Trophoblast cell (in vitro differentiated cells and primary cell): ENCODE data around the gene WDR37.
A peak's percentile ranks its signal among the peaks of the same experiment; 100 is the strongest.

ENCODE experiments used
- DNase-seq, 2 donors: peaks; one replicate each; pipeline ENCODE4 v3.0.0-alpha.2; 2016
- H2AFZ ChIP-seq: 2 replicates; pipeline ENCODE4 v1.6.1; 2013; ENCODE audit warnings: low read length, moderate library complexity, mild to moderate bottlenecking; ENCODE audit not compliant: insufficient read depth, poor library complexity
- H2AK5ac ChIP-seq: 2 replicates; pipeline ENCODE4 v1.6.1; 2013; ENCODE audit warnings: mild to moderate bottlenecking, low read length
- H2BK120ac ChIP-seq: 2 replicates; pipeline ENCODE4 v1.6.1; 2013; ENCODE audit warnings: low read length, mild to moderate bottlenecking, moderate library complexity; ENCODE audit not compliant: insufficient read depth, poor library complexity
- H2BK12ac ChIP-seq: 2 replicates; pipeline ENCODE4 v1.6.1; 2013; ENCODE audit warnings: mild to moderate bottlenecking, low read length, moderate library complexity
- H2BK5ac ChIP-seq: 2 replicates; pipeline ENCODE4 v1.6.1; 2013; ENCODE audit warnings: low read length, low read depth, moderate library complexity, mild to moderate bottlenecking; ENCODE audit not compliant: poor library complexity
- H3K14ac ChIP-seq: 2 replicates; pipeline ENCODE4 v1.6.1; 2013; ENCODE audit warnings: mild to moderate bottlenecking, low read length
- H3K18ac ChIP-seq: 2 replicates; pipeline ENCODE4 v1.6.1; 2013; ENCODE audit warnings: mild to moderate bottlenecking, low read length
- H3K23ac ChIP-seq: 2 replicates; pipeline ENCODE4 v1.6.1; 2013; ENCODE audit warnings: low read length
- H3K27ac ChIP-seq: 2 replicates; pipeline ENCODE4 v1.5.1; 2013; ENCODE audit warnings: low read depth, mild to moderate bottlenecking, inconsistent platforms, low read length, moderate library complexity
- H3K27me3 ChIP-seq: 2 replicates; pipeline ENCODE4 v1.6.1; 2013; ENCODE audit warnings: inconsistent platforms, mild to moderate bottlenecking, low read length, moderate library complexity; ENCODE audit not compliant: insufficient read depth
- H3K36me3 ChIP-seq, 2 experiments: 1 replicate in 1 of 2; 2 replicates in 1 of 2; pipeline ENCODE4 v1.6.1; 2013; ENCODE audit warnings: low read length in 2 of 2, mild to moderate bottlenecking in 2 of 2, moderate library complexity in 1 of 2; ENCODE audit not compliant: insufficient read depth in 2 of 2, control insufficient read depth in 1 of 2
- H3K4ac ChIP-seq: 2 replicates; pipeline ENCODE4 v1.6.1; 2013; ENCODE audit warnings: low read depth, mild to moderate bottlenecking, low read length, moderate library complexity
- H3K4me1 ChIP-seq, 2 experiments: 1 replicate in 1 of 2; 2 replicates in 1 of 2; pipeline ENCODE4 v1.6.1; 2013; ENCODE audit warnings: low read length in 2 of 2, mild to moderate bottlenecking in 2 of 2, moderate library complexity in 1 of 2; ENCODE audit not compliant: insufficient read depth in 2 of 2, control insufficient read depth in 1 of 2
- H3K4me2 ChIP-seq: 2 replicates; pipeline ENCODE4 v1.6.1; 2013; ENCODE audit warnings: inconsistent platforms, mild to moderate bottlenecking, low read length, moderate library complexity
- H3K4me3 ChIP-seq: 2 replicates; pipeline ENCODE4 v1.5.1; 2013; ENCODE audit warnings: mild to moderate bottlenecking, low read depth, low read length, inconsistent platforms
- H3K79me1 ChIP-seq: one replicate; pipeline ENCODE4 v1.6.1; 2013; ENCODE audit warnings: low read length
- H3K79me2 ChIP-seq: 2 replicates; pipeline ENCODE4 v1.6.1; 2013; ENCODE audit warnings: low read length, mild to moderate bottlenecking; ENCODE audit not compliant: control insufficient read depth, insufficient read depth, poor library complexity
- H3K9ac ChIP-seq: 2 replicates; pipeline ENCODE4 v1.6.1; 2013; ENCODE audit warnings: mild to moderate bottlenecking, low read length
- H3K9me3 ChIP-seq: 2 replicates; pipeline ENCODE4 v1.6.1; 2013; ENCODE audit warnings: low read depth, mild to moderate bottlenecking, control low read depth, inconsistent platforms, low read length; ENCODE audit not compliant: insufficient read depth
- H4K12ac ChIP-seq: 2 replicates; pipeline ENCODE4 v1.6.1; 2013; ENCODE audit warnings: low read depth, mild to moderate bottlenecking, low read length, moderate library complexity
- H4K8ac ChIP-seq: 2 replicates; pipeline ENCODE4 v1.6.1; 2013; ENCODE audit warnings: low read depth, mild to moderate bottlenecking, low read length, moderate library complexity
- H4K91ac ChIP-seq: one replicate; pipeline ENCODE4 v1.6.1; 2013; ENCODE audit warnings: low read depth, mild to moderate bottlenecking, low read length, moderate library complexity
- WGBS: extraction: QIAGEN DNeasy Blood & Tissue Kit; methylation state at CpG from one replicate; pipeline ENCODE4 v1.1.7; 2013; ENCODE audit warnings: missing lambda C conversion rate; ENCODE audit not compliant: insufficient read length, insufficient coverage; ENCODE audit errors: extremely low coverage; 5-methylcytosine and 5-hydroxymethylcytosine counted together

WDR37 gene

GRCh38 chr10:1121271-1121970 is 65.2 kb downstream of the WDR37 start:
- WGBS = no CpG with 5 or more reads among the region's 23 CpGs
- Histone ChIP-seq H4K91ac (no peak overlapping the region), H2BK12ac (no peak overlapping the region), H3K18ac (no peak overlapping the region), H3K4me2 (no peak overlapping the region), H2AK5ac (no peak overlapping the region), H4K8ac (no peak overlapping the region), H3K9ac (no peak overlapping the region), H3K23ac (no peak overlapping the region), H2AFZ (no peak overlapping the region), H3K27me3 (no peaks in the 10 kb centered on the region), H2BK120ac (no peak overlapping the region), H3K4me1 (no peaks in the 10 kb centered on the region), H3K36me3 (peaks cover 51 to 56% of the 10 kb centered on the region in 2 experiments), H3K4ac (no peak overlapping the region), H3K4me3 (no peak overlapping the region), H4K12ac (no peak overlapping the region), H3K79me1 (no peaks in the 10 kb centered on the region), H2BK5ac (no peak overlapping the region), H3K27ac (no peak overlapping the region), H3K14ac (no peak overlapping the region), H3K79me2 (no peaks in the 10 kb centered on the region), H3K9me3 (peaks cover 2% of the 10 kb centered on the region)
- DNase-seq = no peak

GRCh38 chr10:1122349-1122748 is 66.2 kb downstream of the WDR37 start:
- H2BK12ac ChIP-seq = no peak overlapping the region
- H4K91ac ChIP-seq = no peak overlapping the region
- no peaks in the 10 kb centered on the region for H3K4me1 ChIP-seq
- H3K27ac ChIP-seq = no peak overlapping the region
- no peak overlapping the region for H3K4me3 ChIP-seq
- H2AFZ ChIP-seq = peak overlapping the region; percentile 58
- DNase-seq = no peak
- no peak overlapping the region for H3K23ac ChIP-seq
- H4K12ac ChIP-seq = no peak overlapping the region
- no peak overlapping the region for H4K8ac ChIP-seq
- no peak overlapping the region for H3K9ac ChIP-seq
- peaks cover 2% of the 10 kb centered on the region for H3K9me3 ChIP-seq
- H3K36me3 ChIP-seq = peaks cover 45 to 51% of the 10 kb centered on the region in 2 experiments
- no peak overlapping the region for H2BK5ac ChIP-seq
- no peak overlapping the region for H3K14ac ChIP-seq
- H3K18ac ChIP-seq = peak overlapping the region; percentile 68
- H3K4me2 ChIP-seq = no peak overlapping the region
- no peak overlapping the region for H2BK120ac ChIP-seq
- H3K79me2 ChIP-seq = no peaks in the 10 kb centered on the region
- H2AK5ac ChIP-seq = no peak overlapping the region
- H3K4ac ChIP-seq = no peak overlapping the region
- no peaks in the 10 kb centered on the region for H3K27me3 ChIP-seq
- no peaks in the 10 kb centered on the region for H3K79me1 ChIP-seq
- WGBS = no CpG with 5 or more reads among the region's 6 CpGs

GRCh38 chr10:1123198-1123597 is 67.0 kb downstream of the WDR37 start:
- H3K4me2 ChIP-seq = no peak overlapping the region
- H3K4me1 ChIP-seq = no peaks in the 10 kb centered on the region
- H3K79me1 ChIP-seq = no peaks in the 10 kb centered on the region
- H3K9me3 ChIP-seq = peaks cover 2% of the 10 kb centered on the region
- no peak overlapping the region for H3K4ac ChIP-seq
- no peaks in the 10 kb centered on the region for H3K79me2 ChIP-seq
- no peak overlapping the region for H3K4me3 ChIP-seq
- H3K14ac ChIP-seq = no peak overlapping the region
- WGBS = no CpG with 5 or more reads among the region's 5 CpGs
- no peak overlapping the region for H2AFZ ChIP-seq
- H4K12ac ChIP-seq = no peak overlapping the region
- no peak overlapping the region for H4K91ac ChIP-seq
- no peak overlapping the region for H2BK5ac ChIP-seq
- peaks cover 45 to 50% of the 10 kb centered on the region in 2 experiments for H3K36me3 ChIP-seq
- H3K27me3 ChIP-seq = no peaks in the 10 kb centered on the region
- no peak overlapping the region for H4K8ac ChIP-seq
- no peak overlapping the region for H2BK120ac ChIP-seq
- no peak overlapping the region for H2AK5ac ChIP-seq
- H3K27ac ChIP-seq = no peak overlapping the region
- no peak overlapping the region for H2BK12ac ChIP-seq
- peak in 1 of 2 donors; percentile 3 for DNase-seq
- no peak overlapping the region for H3K18ac ChIP-seq
- H3K23ac ChIP-seq = no peak overlapping the region
- no peak overlapping the region for H3K9ac ChIP-seq

- H3K9ac ChIP-seq = peak overlapping the region; percentile 28
- H3K4me1 ChIP-seq = no peaks in the 10 kb centered on the region
- H3K79me1 ChIP-seq = no peaks in the 10 kb centered on the region
- no peak overlapping the region for H3K4me2 ChIP-seq
- no peak overlapping the region for H3K14ac ChIP-seq
- no peak overlapping the region for H3K4ac ChIP-seq
- H3K36me3 ChIP-seq = peaks cover 50% of the 10 kb centered on the region in 2 experiments
- H3K27ac ChIP-seq = no peak overlapping the region
- H2AK5ac ChIP-seq = no peak overlapping the region
- H2BK120ac ChIP-seq = no peak overlapping the region
- H2BK12ac ChIP-seq = no peak overlapping the region
- no peak overlapping the region for H2AFZ ChIP-seq
- no peak for DNase-seq
- no peaks in the 10 kb centered on the region for H3K79me2 ChIP-seq
- no peak overlapping the region for H4K8ac ChIP-seq
- no peaks in the 10 kb centered on the region for H3K27me3 ChIP-seq
- H4K91ac ChIP-seq = no peak overlapping the region
- no peak overlapping the region for H4K12ac ChIP-seq
- peaks cover 4% of the 10 kb centered on the region for H3K9me3 ChIP-seq
- no peak overlapping the region for H2BK5ac ChIP-seq
- H3K4me3 ChIP-seq = peak overlapping the region; percentile 42
- no peak overlapping the region for H3K23ac ChIP-seq
- WGBS = no CpG with 5 or more reads among the region's 12 CpGs
- H3K18ac ChIP-seq = no peak overlapping the region
Observed at GRCh38 chr10:1123972-1124371, 67.8 kb downstream of the WDR37 start.
